ENCODE data around the gene STXBP6.

Gene STXBP6

DNA sequence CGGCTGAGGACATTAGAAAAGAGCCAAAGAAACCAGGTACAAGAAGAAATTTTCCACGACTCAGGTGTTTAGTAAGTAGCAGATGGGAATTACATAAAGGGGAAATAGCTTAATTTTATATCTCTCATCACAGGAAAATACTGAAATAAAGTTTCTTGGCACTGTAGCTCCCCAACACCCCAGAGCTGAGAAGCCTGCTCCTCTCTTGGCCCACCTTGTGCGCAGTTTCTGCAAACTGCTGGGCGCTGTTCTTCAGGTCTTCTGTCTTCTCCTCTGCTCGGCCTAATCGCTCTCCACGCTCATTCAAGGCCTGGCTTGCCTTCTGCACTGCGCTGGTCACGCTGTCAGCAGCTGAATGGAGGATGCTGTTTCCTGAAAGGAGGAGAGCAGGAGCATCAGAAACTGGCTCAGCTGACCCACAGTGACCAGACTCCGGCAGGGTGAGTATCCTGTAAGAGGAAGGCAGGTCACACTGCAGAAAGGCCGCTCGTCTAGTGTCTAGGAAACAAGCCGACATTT lies 231.1 kb downstream of the STXBP6 start:
- Histone ChIP-seq H3K27ac (ENCODE audit: low read depth, low read length) (no peak overlapping the region), H3K27me3 (ENCODE audit: low read length) (no peaks in the 10 kb centered on the region), H3K9ac (ENCODE audit: low read length) (no peak overlapping the region)

GRCh38 chr14:24818058-24818822 lies 231.7 kb downstream of the STXBP6 start:
- H3K27ac ChIP-seq (ENCODE audit: low read depth, low read length), result no peak overlapping the region
- H3K36me3 ChIP-seq (ENCODE audit: low read length), result no peaks in the 10 kb centered on the region
- H3K27me3 ChIP-seq (ENCODE audit: low read length), result no peaks in the 10 kb centered on the region
- no peak overlapping the region for H3K9ac ChIP-seq (ENCODE audit: low read length)
- H3K4me3 ChIP-seq (ENCODE audit: insufficient read depth, low read length, poor library complexity, severe bottlenecking), result no peak overlapping the region
- no peak for TF ChIP-seq EZH2phosphoT487 (conservative IDR thresholded peaks at IDR 0.05; ENCODE audit: low read length)
- no peak for TF ChIP-seq CTCF (IDR thresholded peaks at IDR 0.05; ENCODE audit: insufficient read depth, low read length, poor library complexity, severe bottlenecking)
- no peaks in the 10 kb centered on the region for H3K79me2 ChIP-seq (ENCODE audit: insufficient read depth, low read length)
- H2AFZ ChIP-seq (ENCODE audit: low read depth, low read length, severe bottlenecking), result no peak overlapping the region
- H3K9me2 ChIP-seq (replicated peaks; ENCODE audit: insufficient read depth, low read length), result no peaks in the 10 kb centered on the region
- H4K20me1 ChIP-seq (ENCODE audit: low read depth, low read length), result no peaks in the 10 kb centered on the region
- no peak overlapping the region for H3K4me2 ChIP-seq (ENCODE audit: low read depth, low read length, poor library complexity, severe bottlenecking)
- no peaks in the 10 kb centered on the region for H3F3A ChIP-seq (ENCODE audit: insufficient read depth)
- H3K9me3 ChIP-seq (ENCODE audit: insufficient read depth, low read length), result no peaks in the 10 kb centered on the region

More for the DNA sequence above, 231.1 kb downstream of the STXBP6 start:
- Histone ChIP-seq H4K20me1 (ENCODE audit: low read depth, low read length) (no peaks in the 10 kb centered on the region), H3K4me3 (ENCODE audit: insufficient read depth, low read length, poor library complexity, severe bottlenecking) (no peak overlapping the region), H3K9me3 (ENCODE audit: insufficient read depth, low read length) (no peaks in the 10 kb centered on the region), H3K4me2 (ENCODE audit: low read depth, low read length, poor library complexity, severe bottlenecking) (no peak overlapping the region), H2AFZ (ENCODE audit: low read depth, low read length, severe bottlenecking) (no peak overlapping the region), H3K79me2 (ENCODE audit: insufficient read depth, low read length) (no peaks in the 10 kb centered on the region), H3K9me2 (replicated peaks; ENCODE audit: insufficient read depth, low read length) (no peaks in the 10 kb centered on the region), H3F3A (ENCODE audit: insufficient read depth) (no peaks in the 10 kb centered on the region), H3K36me3 (ENCODE audit: low read length) (no peaks in the 10 kb centered on the region)
- TF ChIP-seq EZH2phosphoT487 (conservative IDR thresholded peaks at IDR 0.05; ENCODE audit: low read length) (no peak), CTCF (IDR thresholded peaks at IDR 0.05; ENCODE audit: insufficient read depth, low read length, poor library complexity, severe bottlenecking) (no peak)

- H4K20me1 ChIP-seq (ENCODE audit: low read depth, low read length), result no peaks in the 10 kb centered on the region
- H3K36me3 ChIP-seq (ENCODE audit: low read length), result no peaks in the 10 kb centered on the region
- TF ChIP-seq EZH2phosphoT487 (conservative IDR thresholded peaks at IDR 0.05; ENCODE audit: low read length) (no peak), CTCF (IDR thresholded peaks at IDR 0.05; ENCODE audit: insufficient read depth, low read length, poor library complexity, severe bottlenecking) (no peak)
- no peak overlapping the region for H3K4me2 ChIP-seq (ENCODE audit: low read depth, low read length, poor library complexity, severe bottlenecking)
- H3K4me3 ChIP-seq (ENCODE audit: insufficient read depth, low read length, poor library complexity, severe bottlenecking), result no peak overlapping the region
- H2AFZ ChIP-seq (ENCODE audit: low read depth, low read length, severe bottlenecking), result no peak overlapping the region
- H3K27me3 ChIP-seq (ENCODE audit: low read length), result no peaks in the 10 kb centered on the region
- H3K9me3 ChIP-seq (ENCODE audit: insufficient read depth, low read length), result no peaks in the 10 kb centered on the region
- H3K9ac ChIP-seq (ENCODE audit: low read length), result no peak overlapping the region
- no peak overlapping the region for H3K27ac ChIP-seq (ENCODE audit: low read depth, low read length)
- no peaks in the 10 kb centered on the region for H3K79me2 ChIP-seq (ENCODE audit: insufficient read depth, low read length)
- no peaks in the 10 kb centered on the region for H3F3A ChIP-seq (ENCODE audit: insufficient read depth)
- H3K9me2 ChIP-seq (replicated peaks; ENCODE audit: insufficient read depth, low read length), result no peaks in the 10 kb centered on the region
Measured at GRCh38 chr14:24817212-24818057, 232.5 kb downstream of the STXBP6 start.

All from SU-DHL-6 (cell line).